Erythroblast (primary cell): ENCODE measurements around the gene ANKRD1.
"Not testable (repeated sequence)": the region's sequence is repeated elsewhere in the genome, so short reads cannot be mapped to it uniquely, and the experiment has no call there.

Experiments
- GATA1 ChIP-seq: IDR thresholded peaks from 2 replicates; pipeline ENCODE4 v1.6.1; 2011; ENCODE audit warnings: low read depth, mild to moderate bottlenecking, control low read depth, low read length, moderate library complexity
- POLR2A ChIP-seq: IDR thresholded peaks from 2 replicates; pipeline ENCODE4 v1.6.1; 2011; ENCODE audit warnings: mild to moderate bottlenecking, low read length

DNA sequence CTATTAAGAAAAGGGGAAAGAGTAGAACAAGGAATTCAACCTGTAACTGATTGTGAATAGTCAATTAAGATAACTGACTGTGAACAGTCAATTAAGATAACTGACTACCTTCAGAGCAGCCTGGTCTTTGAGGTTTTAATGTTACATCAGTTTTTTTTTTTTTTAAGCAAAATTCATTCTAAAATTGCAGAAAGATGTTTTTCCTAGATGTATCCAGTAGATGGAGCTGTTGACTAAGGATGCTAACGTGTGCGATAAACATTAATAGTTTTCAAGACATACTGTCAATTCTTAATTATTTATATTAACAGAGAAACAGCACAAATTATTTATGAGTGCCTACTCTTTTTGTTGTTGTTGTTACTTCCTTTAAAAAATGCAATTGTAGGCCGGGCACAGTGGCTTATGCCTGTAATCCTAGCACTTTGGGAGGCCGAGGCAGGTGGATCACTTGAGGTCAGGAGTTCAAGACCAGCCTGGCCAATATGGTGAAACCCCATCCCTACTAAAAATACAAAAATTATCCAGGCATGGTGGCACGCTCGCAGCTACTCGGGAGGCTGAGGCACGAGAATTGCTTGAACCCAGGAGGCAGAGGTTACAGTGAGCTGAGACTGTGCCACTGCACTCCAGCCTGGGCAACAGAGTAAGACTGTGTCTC, 40.7 kb downstream of the ANKRD1 start:
- TF ChIP-seq POLR2A, GATA1: not testable (repeated sequence)
